Activated B cell treated with CpG ODN at 0.5 μM for 24 hours (primary cell): Measurements from ENCODE around the gene ETV6. TPM values are rescaled to one million over a fixed set of nuclear protein-coding genes. Genes with fewer than 3 reads are reported as not detected.
A peak's percentile ranks its signal among the peaks of the same experiment; 100 is the strongest.

Experiments
- ATAC-seq: fragments of 200-7000 bp; cut with Tn5 transposase; one replicate; pipeline ENCODE4 v1.10.0; 2021; ENCODE audit warnings: low read depth, mild to moderate bottlenecking, moderate library complexity
- CTCF ChIA-PET: fragments of 350-600 bp; sonication (Branson Sonifier 250); formaldehyde crosslinking; loops from one replicate; lab custom pipeline; 2021; ENCODE audit warnings: antibody characterized with exemption; lab: Charles Lee
- POLR2A ChIA-PET: fragments of 350-600 bp; sonication (Branson Sonifier 250); formaldehyde crosslinking; loops from one replicate; lab custom pipeline; 2021; ENCODE audit warnings: antibody characterized with exemption; lab: Charles Lee
- DNase-seq: peaks from one replicate; pipeline ENCODE4 v3.0.0; 2022
- H3K27ac Mint-ChIP-seq: one replicate; pipeline ENCODE4 v1.8.0; 2020; ENCODE audit warnings: mixed read lengths
- H3K27me3 Mint-ChIP-seq: one replicate; pipeline ENCODE4 v1.8.0; 2021; ENCODE audit warnings: mixed read lengths
- H3K36me3 Mint-ChIP-seq: one replicate; pipeline ENCODE4 v1.8.0; 2021; ENCODE audit warnings: low read depth, mixed read lengths
- H3K4me1 Mint-ChIP-seq: one replicate; pipeline ENCODE4 v1.8.0; 2021; ENCODE audit warnings: mixed read lengths
- H3K4me3 Mint-ChIP-seq: one replicate; pipeline ENCODE4 v1.8.0; 2020; ENCODE audit warnings: mild to moderate bottlenecking, mixed read lengths
- H3K9me3 Mint-ChIP-seq: one replicate; pipeline ENCODE4 v1.8.0; 2020; ENCODE audit warnings: mixed read lengths
- CTCF ChIP-seq: fragments of 200-600 bp; IDR thresholded peaks from one replicate; pipeline ENCODE4 v1.8.0; 2022; ENCODE audit warnings: antibody characterized with exemption, mild to moderate bottlenecking
- intact Hi-C: fragments of 100-400 bp; cut with micrococcal nuclease; formaldehyde crosslinking; loops from one replicate; pipeline ENCODE4 v1.15.1; 2024
- total RNA-seq: library from RNA; stranded (reverse); gene quantifications from 2 replicates; pipeline ENCODE4 v1.2.3, GENCODE V29; 2022

ETV6 gene
- total RNA-seq, 1 donor from 2014 or later = 130 TPM

DNA sequence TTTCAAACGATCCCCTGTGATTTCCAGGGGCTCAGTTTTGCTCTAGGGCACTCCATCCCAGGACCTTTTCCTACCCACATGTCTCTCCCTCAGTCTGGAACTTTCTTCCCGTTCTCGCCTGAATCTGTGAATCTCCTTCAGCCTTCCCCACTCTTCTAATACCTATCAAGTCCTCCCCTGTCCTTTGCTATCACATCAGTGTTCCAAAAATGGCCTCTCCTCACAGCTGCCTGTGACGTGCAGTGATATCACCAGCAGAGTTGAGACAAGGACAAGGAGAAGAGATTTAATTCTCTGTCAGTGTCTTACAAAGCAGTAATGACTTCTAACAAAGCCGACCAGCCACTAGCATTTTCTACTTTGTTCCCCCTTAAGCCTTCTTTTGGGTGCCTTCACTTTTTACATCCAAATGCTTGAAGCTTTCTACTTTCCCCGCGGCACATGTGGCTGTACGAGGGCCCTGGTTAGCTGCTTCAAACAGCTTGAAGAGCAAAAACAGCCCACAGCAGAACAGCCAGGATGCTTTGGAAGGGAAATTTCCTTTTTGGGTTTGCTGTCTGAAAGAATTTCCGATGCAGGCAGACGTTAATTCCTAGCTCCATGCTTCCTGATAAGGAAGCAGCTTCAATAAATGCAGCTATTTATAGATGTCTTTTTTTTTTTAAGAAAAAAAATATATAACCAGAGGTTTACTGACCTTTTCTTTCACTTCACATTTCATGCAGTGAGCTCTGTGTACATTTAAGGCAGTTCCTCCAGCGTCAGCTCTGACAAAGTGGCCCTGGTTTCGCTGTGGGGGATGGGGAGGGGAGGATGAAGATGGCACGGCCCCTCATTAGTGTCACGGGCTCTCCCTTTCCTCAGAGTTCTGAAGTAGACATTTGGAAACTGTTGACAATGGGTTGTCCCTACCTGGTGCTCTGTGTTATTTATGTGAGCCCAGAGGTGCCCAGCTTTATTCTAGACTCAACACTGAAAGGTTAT, 109.3 kb downstream of the ETV6 start:
- POLR2A ChIA-PET = interaction anchor here (0.7 to 13.3 kb wide), 9 partner anchors 10 to 251 kb away, joined by 3 to 433 read pairs (median 7); partner anchors contain the start of gene ETV6
- Mint-ChIP-seq H3K27ac (peak overlapping the region; percentile 91), H3K4me1 (peaks cover 72% of the 10 kb centered on the region), H3K27me3 (no peaks in the 10 kb centered on the region), H3K36me3 (peaks cover 40% of the 10 kb centered on the region), H3K4me3 (peak overlapping the region; percentile 59), H3K9me3 (no peaks in the 10 kb centered on the region)
- ATAC-seq (peak; percentile 74), DNase-seq (no peak)
- intact Hi-C loops = loop anchor here (1.0 kb wide), 1 partner anchor 9 kb away; no protein-coding TSS in a partner anchor
- TF ChIP-seq CTCF = no peak
- CTCF ChIA-PET = interaction anchor here (1.0 to 2.6 kb wide), 4 partner anchors 11 to 274 kb away, joined by 4 to 15 read pairs (median 4); no protein-coding TSS in a partner anchor

- Mint-ChIP-seq H3K36me3 (peaks cover 33% of the 10 kb centered on the region), H3K4me3 (peak overlapping the region; percentile 59), H3K9me3 (no peaks in the 10 kb centered on the region), H3K27ac (peak overlapping the region; percentile 91), H3K4me1 (peaks cover 78% of the 10 kb centered on the region), H3K27me3 (no peaks in the 10 kb centered on the region)
- intact Hi-C loops = loop anchor here (1.0 kb wide), 1 partner anchor 9 kb away; no protein-coding TSS in a partner anchor
- DNase-seq = no peak
- POLR2A ChIA-PET = interaction anchor here (0.8 to 13.3 kb wide), 7 partner anchors 14 to 251 kb away, joined by 5 to 433 read pairs (median 8); partner anchors contain the start of gene ETV6
- CTCF ChIA-PET = interaction anchor here (1.0 to 2.6 kb wide), 4 partner anchors 11 to 274 kb away, joined by 4 to 15 read pairs (median 4); no protein-coding TSS in a partner anchor
- ATAC-seq = no peak
- no peak for TF ChIP-seq CTCF
Measured at GRCh38 chr12:11759494-11759878, 110.0 kb downstream of the ETV6 start.

GRCh38 chr12:11759899-11760298, 110.4 kb downstream of the ETV6 start:
- Mint-ChIP-seq H3K4me3 (no peak overlapping the region), H3K4me1 (peaks cover 80% of the 10 kb centered on the region), H3K36me3 (peaks cover 29% of the 10 kb centered on the region), H3K27ac (peak overlapping the region; percentile 91), H3K27me3 (no peaks in the 10 kb centered on the region), H3K9me3 (no peaks in the 10 kb centered on the region)
- ATAC-seq (no peak), DNase-seq (no peak)
- ChIA-PET CTCF (interaction anchor here (1.0 to 2.6 kb wide), 2 partner anchors 77 to 273 kb away, joined by 4 to 15 read pairs; no protein-coding TSS in a partner anchor), POLR2A (interaction anchor here (1.5 to 13.3 kb wide), 5 partner anchors 14 to 250 kb away, joined by 5 to 433 read pairs (median 29); partner anchors contain the start of gene ETV6)
- no peak for TF ChIP-seq CTCF
- intact Hi-C loops = loop anchor here (1.0 kb wide), 1 partner anchor 10 kb away; no protein-coding TSS in a partner anchor

DNA sequence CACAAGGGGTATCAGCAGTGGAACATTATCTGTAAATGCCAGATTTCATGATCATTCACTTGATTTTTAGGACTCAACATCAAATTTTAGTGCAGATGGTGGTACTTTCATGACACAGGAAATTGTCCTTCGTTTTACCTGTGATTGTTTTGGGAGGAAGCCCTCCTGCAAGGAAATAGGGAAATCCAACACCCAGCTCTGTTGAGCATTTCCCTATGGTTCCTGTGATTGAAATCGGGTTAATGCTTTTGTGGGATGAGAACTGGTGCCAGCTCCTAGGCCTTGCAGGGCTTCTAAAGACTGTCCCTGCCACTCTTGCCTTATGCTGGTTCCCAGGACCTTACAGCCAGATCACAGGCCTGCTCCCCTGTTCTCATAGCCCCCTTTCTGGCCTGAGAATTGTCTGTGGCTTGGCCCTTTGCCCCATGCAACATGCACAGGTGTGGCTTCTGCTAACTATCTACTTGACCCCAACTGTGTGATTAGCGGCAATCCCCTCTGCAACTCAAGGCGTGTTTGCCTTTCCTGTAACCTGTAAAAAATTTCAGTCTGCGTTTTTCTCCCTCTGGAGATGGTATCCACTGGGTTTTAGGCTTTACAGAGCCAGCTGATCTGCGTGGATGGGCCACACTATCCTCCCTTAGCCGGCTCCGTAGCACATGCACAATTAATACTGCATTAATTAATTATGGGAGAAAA, 112.5 kb downstream of the ETV6 start:
- peak overlapping the region; percentile 93 for H3K27ac Mint-ChIP-seq
- CTCF ChIA-PET = interaction anchor here (1.1 to 2.9 kb wide), 5 partner anchors 14 to 271 kb away, joined by 3 to 9 read pairs (median 6); no protein-coding TSS in a partner anchor
- no peak for TF ChIP-seq CTCF
- DNase-seq (no peak), ATAC-seq (no peak)
- H3K27me3 Mint-ChIP-seq = no peaks in the 10 kb centered on the region
- peaks cover 12% of the 10 kb centered on the region for H3K36me3 Mint-ChIP-seq
- POLR2A ChIA-PET = interaction anchor here (0.6 to 13.3 kb wide), 12 partner anchors 12 to 271 kb away, joined by 3 to 433 read pairs (median 9); partner anchors contain the start of gene ETV6
- intact Hi-C loops = no loop called here
- peak overlapping the region; percentile 66 for H3K4me3 Mint-ChIP-seq
- H3K9me3 Mint-ChIP-seq = no peaks in the 10 kb centered on the region
- peaks cover 93% of the 10 kb centered on the region for H3K4me1 Mint-ChIP-seq
